NCI-H82 (cell line): ENCODE results near the gene SPAG9.

Experiments used
- DNase-seq: peaks from one replicate; lab custom pipeline; 2025; lab: John Stamatoyannopoulos, UW

The SPAG9 gene

GRCh38 chr17:51120739-51121619 is at the start of gene SPAG9:
TSS of gene SPAG9 (minus strand) at chr17:51120868. CDS start at chr17:51120656, 212 bp downstream.
- DNase-seq = peak; percentile 99

GRCh38 chr17:51169340-51169739 is 48.7 kb upstream of the SPAG9 start:
- no peak for DNase-seq

DNA sequence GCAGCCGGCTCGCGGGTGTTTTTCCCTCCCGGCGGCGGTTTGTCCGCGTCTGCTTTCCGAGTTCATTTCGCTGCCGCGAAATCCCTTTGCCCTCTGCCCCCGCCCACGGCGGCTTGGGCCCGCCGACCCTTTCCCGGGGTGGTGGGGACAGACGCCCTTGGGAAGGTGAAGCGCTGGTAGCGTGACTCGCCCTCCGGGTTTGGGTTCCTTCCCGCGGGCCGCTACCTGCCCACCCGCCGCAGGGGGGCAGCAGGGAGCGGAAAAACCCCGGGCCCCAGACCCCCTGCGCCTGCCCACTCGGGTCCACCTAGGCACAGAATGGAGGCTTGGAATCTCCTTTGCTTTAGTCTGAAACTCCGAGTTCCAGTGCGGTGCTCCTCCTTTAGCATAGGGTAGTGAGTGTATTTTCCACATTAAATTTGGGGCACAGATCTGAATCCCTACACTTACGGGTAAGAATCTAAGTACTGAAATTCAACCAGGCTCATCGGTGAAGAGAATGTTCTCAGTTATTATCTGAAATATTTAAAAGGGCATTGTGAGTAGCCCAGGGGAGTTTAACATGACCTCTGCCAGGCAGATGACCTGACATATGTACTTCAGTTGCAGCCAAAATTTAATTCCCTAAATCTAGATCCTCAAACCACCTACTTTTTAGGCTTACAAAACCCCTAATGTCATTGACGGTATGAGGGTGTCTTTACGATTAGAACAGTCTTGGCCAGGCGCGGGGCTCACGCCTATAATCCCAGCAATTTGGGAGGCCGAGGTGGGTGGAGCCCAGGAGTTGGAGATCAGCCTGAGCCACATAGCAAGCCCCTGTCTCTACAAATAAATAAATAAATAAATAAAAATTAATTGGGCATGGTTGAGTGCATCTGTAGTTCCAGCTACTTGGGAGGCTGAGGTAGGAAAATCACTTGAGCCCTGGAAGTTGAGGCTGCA is 46.6 kb upstream of the SPAG9 start:
- peak; percentile 84 for DNase-seq

- peak; percentile 97 for DNase-seq
These were observed 45.7 kb upstream of the SPAG9 start, which contains the start of gene NME2 for GRCh38 chr17:51166198-51166986. TSS of gene NME2 (plus strand) at chr17:51166411. CDS start at chr17:51166831, 420 bp downstream.

DNA sequence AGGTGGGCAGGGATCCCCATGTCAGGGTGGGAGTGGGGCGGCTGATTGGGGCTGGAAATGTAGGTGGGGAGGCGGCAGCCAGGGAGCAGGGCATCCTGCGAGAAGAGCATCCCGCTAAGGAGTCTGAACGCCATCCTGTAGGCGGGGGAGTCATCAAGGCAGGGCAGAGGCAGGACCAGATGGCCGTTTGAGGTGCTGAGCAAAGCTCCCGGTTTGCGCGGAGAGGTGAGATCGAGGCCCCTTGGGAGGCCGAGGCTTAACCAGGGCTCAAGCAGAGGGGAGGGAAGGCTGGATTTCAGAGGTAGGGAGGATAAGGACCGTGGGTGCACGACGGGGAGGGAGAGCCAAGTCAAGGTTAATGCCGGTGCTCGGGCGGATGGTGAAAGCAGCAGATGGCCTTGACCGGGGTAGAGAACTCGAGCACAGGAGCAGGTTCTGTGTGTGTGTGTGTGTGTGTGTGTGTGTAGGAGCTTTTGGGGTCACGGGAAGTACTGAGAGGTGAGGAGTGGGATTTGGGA is 45.1 kb upstream of the SPAG9 start:
- peak; percentile 97 for DNase-seq

DNA sequence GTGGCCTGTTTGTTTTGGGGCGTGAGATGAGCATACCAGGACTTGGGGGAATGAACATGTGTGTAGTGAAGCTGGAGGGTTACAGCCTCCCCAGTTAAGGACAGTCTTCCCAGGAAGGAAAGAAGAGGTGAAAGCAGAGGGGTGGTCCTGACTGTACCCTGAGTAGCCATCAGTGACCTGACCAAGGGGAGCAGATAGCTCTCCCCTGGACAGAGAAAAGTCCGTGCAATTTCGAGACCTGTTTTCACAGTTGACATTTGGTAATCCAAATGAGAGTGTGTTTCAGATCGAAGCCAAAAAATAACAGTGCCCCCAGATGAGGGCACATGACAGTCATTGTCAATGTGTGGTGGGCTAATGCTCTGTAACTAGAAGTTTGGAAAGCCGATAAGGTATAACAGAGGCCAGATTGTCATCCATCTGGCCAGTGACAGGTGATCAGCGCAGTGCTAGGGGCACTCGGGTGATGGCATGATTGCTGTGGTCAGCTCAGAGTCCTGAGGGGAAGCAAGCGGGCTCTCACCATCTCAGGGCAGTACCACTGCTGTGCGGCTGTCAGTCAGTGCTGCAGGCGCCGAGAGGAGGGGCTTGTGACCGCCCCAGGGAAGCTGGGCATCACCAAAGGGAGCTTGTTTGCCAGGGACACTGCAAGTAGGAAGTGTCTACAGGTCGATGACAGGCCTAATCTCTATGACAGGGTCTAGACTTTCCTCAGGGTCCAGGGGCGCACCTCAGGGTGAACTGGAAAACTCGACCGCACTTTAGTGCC is 44.4 kb upstream of the SPAG9 start:
- peak; percentile 83 for DNase-seq

DNA sequence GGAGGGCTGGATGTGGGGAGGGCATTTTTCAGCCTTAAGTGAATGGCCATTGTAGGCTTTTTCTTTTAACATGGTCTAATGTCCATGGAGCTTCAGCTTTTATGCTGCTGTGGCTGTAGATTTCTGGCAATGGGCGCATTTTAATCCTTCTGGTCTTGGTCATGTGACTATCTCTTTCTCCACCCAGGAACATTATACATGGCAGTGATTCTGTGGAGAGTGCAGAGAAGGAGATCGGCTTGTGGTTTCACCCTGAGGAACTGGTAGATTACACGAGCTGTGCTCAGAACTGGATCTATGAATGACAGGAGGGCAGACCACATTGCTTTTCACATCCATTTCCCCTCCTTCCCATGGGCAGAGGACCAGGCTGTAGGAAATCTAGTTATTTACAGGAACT is 40.9 kb upstream of the SPAG9 start:
- no peak for DNase-seq

GRCh38 chr17:51159604-51160003 is 38.9 kb upstream of the SPAG9 start:
- no peak for DNase-seq

- peak; percentile 93 for DNase-seq
These were observed 34.7 kb upstream of the SPAG9 start for GRCh38 chr17:51155416-51155815.

- DNase-seq = peak; percentile 63
These were observed 33.5 kb upstream of the SPAG9 start for GRCh38 chr17:51154176-51154575.

DNA sequence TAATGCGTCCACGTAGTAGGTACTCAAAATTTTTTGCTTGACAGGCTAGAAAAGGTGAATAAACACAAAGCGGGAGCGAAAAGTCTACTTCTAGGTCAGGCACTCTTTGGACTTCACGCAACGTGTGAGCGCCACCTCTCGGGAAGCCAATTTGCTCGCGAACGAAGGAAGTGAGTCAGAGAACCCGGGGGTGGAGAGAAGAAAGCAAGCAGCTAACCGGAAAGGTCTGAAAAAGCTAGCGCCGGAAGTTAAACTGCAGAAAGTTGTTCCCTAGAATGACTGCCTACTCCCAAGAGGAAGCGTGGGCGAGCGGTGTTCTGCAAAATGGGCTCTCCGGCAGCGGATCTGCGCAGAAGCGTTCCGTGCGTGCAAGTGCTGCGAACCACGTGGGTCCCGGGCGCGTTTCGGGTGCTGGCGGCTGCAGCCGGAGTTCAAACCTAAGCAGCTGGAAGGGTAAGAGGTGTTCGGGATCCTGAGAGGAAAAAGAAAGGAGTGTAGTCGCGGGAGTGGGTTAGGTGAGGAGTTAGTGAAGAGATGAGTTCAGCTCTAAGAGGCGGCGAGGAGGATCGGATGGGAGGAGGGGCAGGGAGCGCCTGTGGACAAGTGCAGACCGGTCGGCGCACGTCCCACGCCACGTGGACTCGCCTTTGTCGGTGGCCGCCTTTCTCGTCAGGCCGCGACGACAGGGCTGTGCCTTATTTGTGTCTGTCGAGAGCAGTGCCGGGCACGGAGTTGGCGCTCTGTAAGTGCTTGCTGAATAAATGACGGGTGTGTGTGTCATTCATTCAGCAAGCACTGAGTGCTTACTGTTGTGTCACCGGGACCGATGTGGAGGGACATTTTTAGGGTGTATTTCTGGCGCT is 32.8 kb upstream of the SPAG9 start, which contains the start of gene NME1:
Gene NME1, plus strand, starts transcription at position 350 of the 863 bp plus-strand sequence. CDS start 2,096 bp downstream, outside the sequence.
- peak; percentile 100 for DNase-seq

DNA sequence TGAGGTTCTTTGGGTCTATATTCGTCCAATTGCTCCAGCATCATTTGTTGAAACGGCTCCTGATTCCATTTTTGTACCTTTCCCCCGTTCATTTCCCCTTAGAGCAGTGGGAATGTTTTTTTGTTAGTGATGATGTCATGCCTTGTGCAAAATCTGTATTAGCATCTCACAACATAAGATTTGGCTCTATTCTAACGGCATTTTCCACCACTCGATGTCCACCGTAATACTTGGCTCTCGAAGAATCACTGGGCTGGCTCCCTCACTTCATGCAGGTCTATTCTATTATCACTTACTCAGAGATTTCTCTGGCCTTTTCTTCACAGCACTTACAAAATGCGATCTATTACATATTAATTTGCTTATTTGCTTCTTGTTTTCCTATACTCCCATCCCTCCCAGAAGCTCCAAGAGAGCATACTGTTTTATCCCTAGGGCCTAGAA is 32.1 kb upstream of the SPAG9 start:
- DNase-seq = peak; percentile 66

GRCh38 chr17:51150932-51151331 is 30.3 kb upstream of the SPAG9 start:
- DNase-seq = no peak

GRCh38 chr17:51149163-51149562 is 28.5 kb upstream of the SPAG9 start:
- DNase-seq = no peak

DNA sequence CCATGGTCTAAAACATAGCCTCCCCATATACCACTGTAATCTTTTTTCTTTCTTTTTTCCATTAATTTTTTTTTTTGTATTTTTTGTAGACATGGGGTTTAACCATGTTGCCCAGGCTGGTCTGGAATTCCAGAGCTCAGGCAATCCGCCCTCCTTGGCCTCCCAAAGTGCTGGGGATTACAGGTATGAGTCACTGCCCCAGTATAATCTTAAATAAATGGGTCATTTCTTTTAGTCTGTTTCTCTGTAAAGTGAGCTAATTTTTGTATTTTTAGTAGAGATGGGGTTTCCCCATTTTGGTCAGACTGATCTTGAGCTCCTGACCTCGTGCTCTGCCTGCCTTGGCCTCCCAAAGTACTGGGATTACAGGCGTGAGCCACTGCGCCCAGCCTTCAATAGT is 27.0 kb upstream of the SPAG9 start:
- no peak for DNase-seq

- no peak for DNase-seq
These were observed 23.8 kb upstream of the SPAG9 start for GRCh38 chr17:51144266-51145022.

DNA sequence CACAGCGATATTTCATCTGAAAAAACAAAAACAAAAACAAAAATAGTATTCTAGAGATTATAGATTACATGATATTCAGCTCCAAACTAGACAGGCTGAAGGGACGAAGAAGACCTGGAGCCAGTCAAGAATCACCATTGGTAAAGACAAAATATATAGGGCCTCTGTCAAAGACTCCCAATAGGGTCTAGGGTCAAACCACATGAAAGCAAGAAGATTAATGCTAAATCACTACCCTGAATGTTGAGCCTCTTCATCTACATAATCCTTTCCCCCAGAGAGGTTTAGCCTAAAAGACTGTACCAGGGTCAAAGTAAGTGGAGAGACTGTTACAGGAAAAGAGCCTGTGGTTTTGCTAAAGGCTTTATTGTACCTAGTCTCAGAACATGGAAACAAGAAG is 21.9 kb upstream of the SPAG9 start:
- DNase-seq = peak; percentile 89

GRCh38 chr17:51135956-51136355 is 15.3 kb upstream of the SPAG9 start:
- DNase-seq = no peak

- no peak for DNase-seq
These were observed 12.7 kb upstream of the SPAG9 start for GRCh38 chr17:51133365-51133764.
